ENCODE results near the gene P2RX1.
"Not testable (repeated sequence)": the region's sequence is repeated elsewhere in the genome, so short reads cannot be mapped to it uniquely, and the experiment has no call there.

The P2RX1 gene

DNA sequence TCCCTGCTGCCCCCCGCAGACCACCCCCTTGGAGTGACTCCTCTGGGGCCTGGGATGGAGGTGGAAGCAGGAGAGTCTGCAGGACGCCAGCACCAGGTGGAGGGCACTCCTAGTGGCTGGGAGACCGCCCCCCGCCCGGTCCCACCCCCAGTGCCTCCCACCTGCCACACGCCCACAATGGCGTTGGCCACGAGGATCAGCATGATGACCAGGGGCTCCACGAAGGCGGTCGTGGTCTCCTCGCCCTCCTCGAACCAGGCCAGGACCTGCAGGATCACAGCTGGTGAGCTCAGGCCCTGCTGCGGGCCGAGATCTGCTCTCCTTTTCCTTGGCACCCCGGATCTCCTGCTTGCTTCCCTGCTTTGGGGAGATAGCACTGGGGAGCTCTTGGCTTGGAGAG lies 35.2 kb upstream of the P2RX1 start:
- no peak for DNase-seq (ENCODE audit: low read depth)

GRCh38 chr17:3951003-3951402 lies 34.7 kb upstream of the P2RX1 start:
- DNase-seq (ENCODE audit: low read depth), result no peak

GRCh38 chr17:3950584-3950983 lies 34.3 kb upstream of the P2RX1 start:
- no peak for DNase-seq (ENCODE audit: low read depth)

GRCh38 chr17:3949418-3949817 lies 33.2 kb upstream of the P2RX1 start:
- no peak for DNase-seq (ENCODE audit: low read depth)

- DNase-seq (ENCODE audit: low read depth), result not testable (repeated sequence)
These were observed 32.3 kb upstream of the P2RX1 start for GRCh38 chr17:3948551-3948950.

GRCh38 chr17:3947318-3947810 lies 31.1 kb upstream of the P2RX1 start:
- no peak for DNase-seq (ENCODE audit: low read depth)

DNA sequence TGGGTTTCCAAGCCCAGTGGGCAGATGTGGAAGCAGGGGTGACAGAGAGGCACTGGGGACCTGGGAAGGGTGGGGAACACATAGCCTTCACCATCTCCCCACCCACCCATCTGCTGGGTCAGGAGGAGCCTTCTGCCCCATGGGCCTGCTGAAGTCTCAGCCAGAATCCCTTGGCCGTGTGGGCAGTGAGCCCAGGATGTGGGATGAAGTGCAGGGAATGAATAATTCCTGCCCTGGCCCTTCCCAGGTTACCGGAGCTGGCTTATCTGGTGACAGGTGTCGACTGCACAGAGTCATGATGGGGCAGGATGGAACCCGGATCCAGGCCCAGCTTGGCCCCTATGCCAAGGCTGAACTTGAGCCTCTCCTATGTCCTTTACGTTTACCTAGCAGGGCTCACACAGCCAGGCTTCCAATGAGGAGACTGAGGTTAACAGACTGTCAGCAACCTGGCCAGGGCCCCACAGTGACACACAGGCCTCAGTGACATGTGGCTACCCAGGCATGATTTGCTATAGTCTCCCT lies 30.5 kb upstream of the P2RX1 start:
- DNase-seq (ENCODE audit: low read depth), result no peak

DNA sequence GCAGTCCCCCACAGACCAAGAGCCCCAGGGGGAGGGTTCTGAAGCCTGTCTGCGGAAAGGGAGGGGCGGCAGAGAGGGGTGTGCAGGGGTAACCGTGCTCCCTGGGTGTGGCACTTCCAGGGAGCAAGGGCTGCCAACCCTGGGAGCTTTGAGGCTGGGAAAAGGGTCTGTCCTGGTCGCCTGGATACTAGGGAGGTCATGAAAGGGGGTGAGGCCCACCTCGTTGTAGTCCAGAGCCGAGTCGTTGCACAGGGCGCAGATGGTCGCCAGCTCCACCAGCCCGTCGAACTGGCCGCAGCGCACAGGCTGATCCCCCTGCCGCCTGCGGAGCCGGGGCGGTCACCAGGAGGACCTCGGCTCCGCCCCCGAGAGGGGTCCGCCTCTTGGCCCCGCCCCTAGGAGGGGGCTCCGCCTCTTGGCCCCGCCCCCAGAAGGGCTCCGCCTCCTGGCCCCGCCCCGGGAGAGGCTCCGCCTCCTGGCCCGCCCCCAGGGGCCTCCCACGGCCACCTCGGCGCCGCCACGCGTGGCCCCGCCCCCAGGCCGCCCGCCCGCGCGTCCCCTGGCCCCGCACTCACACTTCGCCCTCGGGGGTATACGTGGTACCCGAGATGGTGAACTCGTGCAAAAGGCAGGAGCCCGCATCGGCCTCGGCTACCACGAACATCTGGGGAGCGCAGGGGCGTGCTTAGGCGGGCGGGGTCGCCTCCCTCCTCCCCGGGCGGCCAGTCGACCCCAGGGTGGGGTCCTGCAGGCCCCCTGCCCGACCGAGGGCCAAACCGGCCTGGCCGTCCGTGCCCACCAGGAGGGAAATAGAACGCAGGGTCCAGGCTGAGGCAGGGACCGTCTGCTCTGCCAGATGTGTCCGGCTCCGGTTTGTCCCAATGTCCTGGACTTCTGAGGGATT lies 28.5 kb upstream of the P2RX1 start:
- no peak for DNase-seq (ENCODE audit: low read depth)

- no peak for DNase-seq (ENCODE audit: low read depth)
These were observed 27.1 kb upstream of the P2RX1 start for GRCh38 chr17:3943240-3943891.

GRCh38 chr17:3940965-3941698 lies 24.9 kb upstream of the P2RX1 start:
- DNase-seq (ENCODE audit: low read depth), result no peak

DNA sequence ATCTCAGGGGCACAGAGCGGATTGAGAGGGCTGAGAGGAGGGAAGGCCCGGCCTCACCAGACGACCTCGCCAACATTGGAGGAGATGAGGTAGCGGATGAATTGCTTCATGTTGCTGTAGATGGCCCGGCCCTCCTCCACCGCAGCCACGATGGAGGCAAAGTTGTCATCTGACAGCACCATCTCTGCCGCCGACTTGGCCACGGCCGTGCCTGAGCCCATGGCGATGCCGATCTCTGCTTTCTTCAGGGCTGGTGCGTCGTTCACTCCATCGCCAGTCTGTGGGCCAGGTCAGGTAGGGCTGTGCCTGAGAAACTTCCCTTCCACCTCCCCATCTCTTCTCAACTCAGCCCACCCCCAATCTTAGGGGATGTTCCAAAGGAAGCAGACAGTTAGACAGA lies 21.1 kb upstream of the P2RX1 start:
- no peak for DNase-seq (ENCODE audit: low read depth)

DNA sequence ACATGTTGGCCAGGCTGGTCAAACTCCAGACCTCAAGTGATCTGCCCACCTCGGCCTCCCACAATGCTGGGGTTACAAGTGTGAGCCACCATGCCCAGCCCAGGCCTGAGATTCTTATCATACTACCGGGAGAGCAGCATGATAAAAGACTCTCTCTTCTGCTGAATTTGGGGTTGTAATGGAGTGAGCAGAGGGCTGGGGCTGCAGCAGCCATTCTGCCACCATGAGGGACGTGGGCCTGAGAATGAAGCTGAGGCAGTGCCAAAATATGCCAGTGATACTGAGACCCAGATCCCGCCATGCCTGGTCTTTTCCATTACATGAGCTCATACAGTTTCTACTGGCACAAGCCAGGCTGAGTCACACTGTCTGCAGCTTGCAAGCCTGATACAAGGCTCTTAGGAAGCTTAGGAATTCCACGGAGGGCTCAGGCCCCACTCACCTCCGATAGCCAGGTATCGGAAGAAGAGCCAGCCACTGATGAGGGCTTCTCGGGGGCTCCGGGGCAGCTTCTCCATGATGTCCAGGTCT lies 19.6 kb upstream of the P2RX1 start:
- no peak for DNase-seq (ENCODE audit: low read depth)

GRCh38 chr17:3935140-3935542 lies 18.9 kb upstream of the P2RX1 start:
- no peak for DNase-seq (ENCODE audit: low read depth)

DNA sequence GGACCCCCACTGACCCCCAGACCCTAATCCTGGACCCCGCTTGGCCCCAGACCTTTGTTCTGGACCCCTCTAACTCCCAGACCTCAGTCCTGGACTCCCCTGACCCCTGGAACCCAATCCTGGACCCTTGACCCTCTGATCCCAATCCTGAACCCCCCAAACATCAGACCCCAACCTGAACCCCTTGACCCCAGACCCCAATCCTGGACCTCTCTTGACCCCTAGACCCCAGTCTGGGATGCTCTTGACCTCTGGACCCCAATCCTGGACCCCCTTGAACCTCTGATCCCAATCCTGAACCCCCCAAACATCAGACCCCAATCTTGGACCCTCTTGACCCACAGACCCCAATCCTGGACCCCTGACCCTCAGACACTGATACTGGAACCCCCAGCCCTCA lies 13.5 kb upstream of the P2RX1 start:
- DNase-seq (ENCODE audit: low read depth), result no peak

DNA sequence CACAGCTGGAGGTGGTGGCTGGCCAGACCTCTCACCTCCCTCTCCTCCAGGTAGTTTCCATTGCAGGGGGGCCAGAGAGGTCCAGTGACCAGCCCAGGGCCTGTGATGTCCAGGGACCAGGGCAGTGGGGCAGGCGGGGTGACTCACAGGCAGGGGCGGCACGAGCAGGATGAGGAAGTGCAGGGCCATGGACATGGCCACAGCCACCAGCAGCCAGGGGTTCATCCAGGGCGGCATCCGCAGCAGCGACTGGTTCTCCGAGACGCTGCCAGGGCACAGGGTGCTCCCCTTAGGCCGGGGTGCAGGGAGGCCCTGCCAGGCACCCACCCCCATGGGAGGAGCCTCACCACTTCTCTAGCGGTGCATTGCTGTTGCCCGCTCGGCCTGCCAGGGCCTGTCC lies 12.9 kb upstream of the P2RX1 start:
- DNase-seq (ENCODE audit: low read depth), result no peak

- no peak for DNase-seq (ENCODE audit: low read depth)
These were observed 12.1 kb upstream of the P2RX1 start for GRCh38 chr17:3928406-3928805.

DNA sequence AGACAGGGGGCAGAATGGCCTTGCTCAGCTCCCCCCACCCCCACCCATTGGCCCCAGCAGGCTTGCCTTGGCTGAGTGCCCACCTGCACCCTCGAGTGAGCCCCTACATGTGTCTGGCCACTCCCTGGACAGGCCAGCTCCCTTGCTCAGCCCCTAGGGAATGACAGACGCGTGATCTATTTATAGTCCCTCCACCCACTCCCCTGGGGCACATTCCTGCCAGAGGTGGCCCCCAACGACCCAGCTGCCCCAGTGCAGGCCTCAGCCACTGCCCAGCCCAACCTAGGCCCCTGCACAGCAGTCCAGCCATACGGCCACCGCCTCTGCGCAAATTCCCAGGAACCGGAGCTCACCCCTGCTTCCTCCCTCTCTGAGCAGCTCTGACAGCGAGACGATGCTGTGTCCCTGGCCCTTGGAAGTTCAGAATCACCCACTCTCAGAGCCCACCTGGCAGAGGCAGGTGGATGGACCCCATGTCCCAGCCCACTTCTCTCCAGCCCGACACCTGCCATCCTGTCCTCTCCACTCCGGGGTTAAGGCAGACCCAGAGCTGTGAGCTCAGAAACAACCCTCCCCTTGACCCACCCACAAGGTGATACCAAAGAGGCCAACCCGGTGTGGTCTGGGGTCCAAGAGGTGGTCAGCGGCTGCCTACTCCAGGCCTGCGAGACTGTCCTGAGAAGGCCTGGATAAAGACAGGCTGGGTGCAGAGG lies 11.5 kb upstream of the P2RX1 start:
- DNase-seq (ENCODE audit: low read depth), result no peak

- DNase-seq (ENCODE audit: low read depth), result no peak
These were observed 10.8 kb upstream of the P2RX1 start for GRCh38 chr17:3926860-3927627.

- DNase-seq (ENCODE audit: low read depth), result no peak
These were observed 9.6 kb upstream of the P2RX1 start for GRCh38 chr17:3925684-3926485.

Measured in stimulated activated CD4-positive, alpha-beta T cell treated with anti-CD3 and anti-CD28 coated beads, Interleukin-2, amount 100 ng/mL, for 4 hours (primary cell).